Tibial artery (tissue), 4 donors: ENCODE data around the gene AJM1.
"Not testable (repeated sequence)": the region's sequence is repeated elsewhere in the genome, so short reads cannot be mapped to it uniquely, and the experiment has no call there.

Source experiments
- DNase-seq, 2 donors: peaks; one replicate each; pipeline ENCODE4 v3.0.0-alpha.2; 2019
- H3K27ac ChIP-seq, 2 donors: fragments of 200-600 bp; sonication (generic) in 1 of 2; 1 replicate in 1 of 2; 2 replicates in 1 of 2; pipeline ENCODE4 v1.5.1; 2018 to 2019; ENCODE audit warnings: mild to moderate bottlenecking in 1 of 2
- H3K27me3 ChIP-seq, 2 donors: fragments of 200-600 bp; sonication (generic) in 1 of 2; one replicate each; pipeline versions ENCODE4 v1.5.1 to v1.6.0; 2016 to 2019
- H3K36me3 ChIP-seq, 3 donors: fragments of 200-600 bp; sonication (generic) in 2 of 3; one replicate each; pipeline ENCODE4 v1.5.1; 2016 to 2019; ENCODE audit warnings: mild to moderate bottlenecking in 2 of 3
- H3K4me1 ChIP-seq, 4 donors: fragments of 200-600 bp; sonication (generic) in 2 of 4; 1 replicate in 3 of 4; 2 replicates in 1 of 4; pipeline ENCODE4 v1.5.1; 2016 to 2019
- H3K4me3 ChIP-seq, 2 donors: fragments of 200-600 bp; sonication (generic) in 1 of 2; 1 replicate in 1 of 2; 2 replicates in 1 of 2; pipeline ENCODE4 v1.5.1; 2018 to 2019; ENCODE audit warnings: mild to moderate bottlenecking in 2 of 2
- H3K9me3 ChIP-seq, 3 donors: fragments of 200-600 bp; sonication (generic) in 1 of 3; one replicate each; pipeline ENCODE4 v1.5.1; 2016 to 2019
- intact Hi-C: fragments of 100-400 bp; cut with DNase I; formaldehyde crosslinking; loops from one replicate; pipeline ENCODE4 v1.15.0; 2023; ENCODE audit warnings: low total_unique reads
- TF ChIP-seq, protein P1 (sequence below), 2 experiments: fragments of 200-600 bp in 1 of 2; fragments of 450-650 bp in 1 of 2; IDR thresholded peaks; one replicate each; pipeline ENCODE4 v1.5.1; 2017 to 2019; ENCODE audit warnings: antibody characterized with exemption in 2 of 2, mild to moderate bottlenecking in 1 of 2, moderate library complexity in 1 of 2

AJM1 gene

DNA sequence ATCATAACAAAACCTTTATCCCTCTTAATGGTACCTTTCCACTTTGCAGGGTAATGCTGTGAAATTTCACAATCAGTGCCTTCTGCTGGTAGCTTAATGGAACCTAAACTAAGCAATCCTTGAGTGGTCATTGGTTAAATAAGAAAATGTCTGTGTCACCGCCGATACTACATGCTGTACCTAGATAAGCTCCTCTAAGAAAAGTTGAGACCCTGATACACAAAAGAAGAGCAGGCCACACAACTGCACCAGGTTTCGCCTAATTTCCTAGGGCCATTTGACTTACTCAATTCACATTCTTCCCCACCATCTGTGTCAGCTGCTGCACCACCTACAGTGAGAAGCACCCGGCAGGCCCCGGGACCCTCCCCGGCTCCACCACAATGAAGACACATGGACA lies 32.9 kb downstream of the AJM1 start:
- Histone ChIP-seq H3K27ac (no peak overlapping the region), H3K27me3 (peaks cover 0 to 1% of the 10 kb centered on the region in 2 donors), H3K4me3 (no peak overlapping the region), H3K36me3 (no peaks in the 10 kb centered on the region), H3K9me3 (no peaks in the 10 kb centered on the region), H3K4me1 (no peaks in the 10 kb centered on the region)
- DNase-seq: no peak
- TF ChIP-seq, protein P1, sequence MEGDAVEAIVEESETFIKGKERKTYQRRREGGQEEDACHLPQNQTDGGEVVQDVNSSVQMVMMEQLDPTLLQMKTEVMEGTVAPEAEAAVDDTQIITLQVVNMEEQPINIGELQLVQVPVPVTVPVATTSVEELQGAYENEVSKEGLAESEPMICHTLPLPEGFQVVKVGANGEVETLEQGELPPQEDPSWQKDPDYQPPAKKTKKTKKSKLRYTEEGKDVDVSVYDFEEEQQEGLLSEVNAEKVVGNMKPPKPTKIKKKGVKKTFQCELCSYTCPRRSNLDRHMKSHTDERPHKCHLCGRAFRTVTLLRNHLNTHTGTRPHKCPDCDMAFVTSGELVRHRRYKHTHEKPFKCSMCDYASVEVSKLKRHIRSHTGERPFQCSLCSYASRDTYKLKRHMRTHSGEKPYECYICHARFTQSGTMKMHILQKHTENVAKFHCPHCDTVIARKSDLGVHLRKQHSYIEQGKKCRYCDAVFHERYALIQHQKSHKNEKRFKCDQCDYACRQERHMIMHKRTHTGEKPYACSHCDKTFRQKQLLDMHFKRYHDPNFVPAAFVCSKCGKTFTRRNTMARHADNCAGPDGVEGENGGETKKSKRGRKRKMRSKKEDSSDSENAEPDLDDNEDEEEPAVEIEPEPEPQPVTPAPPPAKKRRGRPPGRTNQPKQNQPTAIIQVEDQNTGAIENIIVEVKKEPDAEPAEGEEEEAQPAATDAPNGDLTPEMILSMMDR (IDR thresholded peaks at IDR 0.05): no peak
- intact Hi-C loops: no loop called here

DNA sequence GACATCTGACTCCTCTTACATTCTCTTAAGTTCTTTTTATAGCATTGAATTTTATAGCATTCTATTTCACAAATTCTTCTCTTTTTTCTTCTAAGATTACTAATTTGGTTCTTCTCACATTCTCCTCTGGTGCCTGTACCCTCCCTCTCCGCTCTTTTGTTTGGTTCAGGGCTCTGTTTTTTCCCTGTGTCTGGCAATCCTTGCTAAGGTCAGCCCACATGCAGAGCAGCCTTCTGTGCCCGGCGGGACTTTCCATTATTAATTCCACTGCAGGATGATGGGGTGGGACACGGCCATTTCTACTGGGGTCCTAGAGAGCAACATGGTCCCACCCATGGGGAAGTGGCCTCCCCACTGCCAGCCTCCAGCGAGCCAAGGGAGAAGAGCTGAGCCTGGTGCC lies 34.2 kb downstream of the AJM1 start:
- H3K27ac ChIP-seq: no peak overlapping the region
- H3K9me3 ChIP-seq: no peaks in the 10 kb centered on the region
- H3K36me3 ChIP-seq: no peaks in the 10 kb centered on the region
- intact Hi-C loops: no loop called here
- no peak overlapping the region for H3K4me3 ChIP-seq
- no peak for DNase-seq
- no peaks in the 10 kb centered on the region for H3K4me1 ChIP-seq
- H3K27me3 ChIP-seq: peaks cover 0 to 2% of the 10 kb centered on the region in 2 donors
- TF ChIP-seq, protein P1 (IDR thresholded peaks at IDR 0.05): no peak

DNA sequence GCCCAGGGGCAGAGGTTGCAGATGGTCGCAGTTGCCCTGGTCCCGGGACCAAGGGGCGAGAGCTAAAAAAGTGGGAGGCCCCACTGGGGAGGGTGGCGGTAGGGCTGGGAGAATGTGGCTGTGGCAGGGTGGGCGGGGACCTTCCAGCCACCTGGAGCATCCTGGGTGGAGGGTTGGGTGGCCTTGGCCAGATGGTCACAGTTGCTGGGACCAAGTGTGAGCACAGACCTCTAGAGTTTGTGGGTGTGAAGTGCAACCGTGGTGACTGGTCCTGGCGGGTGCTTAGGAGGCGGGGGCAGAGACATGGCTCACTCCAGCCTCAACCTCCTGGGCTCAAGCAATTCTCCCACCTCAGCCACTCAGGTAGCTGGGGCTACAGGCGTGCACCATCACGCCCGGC lies 38.4 kb downstream of the AJM1 start:
- Histone ChIP-seq H3K4me3 (no peak overlapping the region), H3K4me1 (peaks cover 0 to 17% (median 7%) of the 10 kb centered on the region in 4 donors), H3K9me3 (no peaks in the 10 kb centered on the region), H3K27ac (no peak overlapping the region), H3K27me3 (peaks cover 0 to 2% of the 10 kb centered on the region in 2 donors), H3K36me3 (no peaks in the 10 kb centered on the region)
- intact Hi-C loops: no loop called here
- DNase-seq: no peak
- TF ChIP-seq, protein P1 (IDR thresholded peaks at IDR 0.05): no peak

DNA sequence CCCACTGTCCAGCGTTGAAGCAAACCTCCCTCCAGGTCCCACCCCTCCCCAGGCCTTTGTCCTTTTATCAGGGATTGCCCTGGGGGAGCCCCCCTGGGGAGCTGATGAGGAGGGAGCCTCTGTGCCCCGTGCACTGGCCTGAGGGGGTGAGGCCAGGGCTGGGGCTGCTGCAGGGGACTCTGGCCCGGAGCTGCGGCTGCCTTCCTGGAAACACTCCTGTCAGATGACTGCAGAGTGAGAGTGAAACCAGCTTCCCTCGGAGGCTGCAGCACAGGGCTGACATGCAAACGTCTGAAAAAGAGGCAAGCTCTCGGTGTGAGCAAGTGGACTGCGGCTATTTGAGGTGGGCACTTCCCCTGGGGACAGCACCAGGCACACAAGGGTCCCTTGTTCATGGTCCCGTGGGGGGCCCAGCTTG lies 39.4 kb downstream of the AJM1 start:
- H3K4me3 ChIP-seq: no peak overlapping the region
- no peak overlapping the region for H3K27ac ChIP-seq
- TF ChIP-seq, protein P1 (IDR thresholded peaks at IDR 0.05): no peak
- no peaks in the 10 kb centered on the region for H3K36me3 ChIP-seq
- H3K9me3 ChIP-seq: no peaks in the 10 kb centered on the region
- peaks cover 0 to 2% of the 10 kb centered on the region in 2 donors for H3K27me3 ChIP-seq
- no peak for DNase-seq
- intact Hi-C loops: no loop called here
- peaks cover 0 to 21% (median 11%) of the 10 kb centered on the region in 4 donors for H3K4me1 ChIP-seq

DNA sequence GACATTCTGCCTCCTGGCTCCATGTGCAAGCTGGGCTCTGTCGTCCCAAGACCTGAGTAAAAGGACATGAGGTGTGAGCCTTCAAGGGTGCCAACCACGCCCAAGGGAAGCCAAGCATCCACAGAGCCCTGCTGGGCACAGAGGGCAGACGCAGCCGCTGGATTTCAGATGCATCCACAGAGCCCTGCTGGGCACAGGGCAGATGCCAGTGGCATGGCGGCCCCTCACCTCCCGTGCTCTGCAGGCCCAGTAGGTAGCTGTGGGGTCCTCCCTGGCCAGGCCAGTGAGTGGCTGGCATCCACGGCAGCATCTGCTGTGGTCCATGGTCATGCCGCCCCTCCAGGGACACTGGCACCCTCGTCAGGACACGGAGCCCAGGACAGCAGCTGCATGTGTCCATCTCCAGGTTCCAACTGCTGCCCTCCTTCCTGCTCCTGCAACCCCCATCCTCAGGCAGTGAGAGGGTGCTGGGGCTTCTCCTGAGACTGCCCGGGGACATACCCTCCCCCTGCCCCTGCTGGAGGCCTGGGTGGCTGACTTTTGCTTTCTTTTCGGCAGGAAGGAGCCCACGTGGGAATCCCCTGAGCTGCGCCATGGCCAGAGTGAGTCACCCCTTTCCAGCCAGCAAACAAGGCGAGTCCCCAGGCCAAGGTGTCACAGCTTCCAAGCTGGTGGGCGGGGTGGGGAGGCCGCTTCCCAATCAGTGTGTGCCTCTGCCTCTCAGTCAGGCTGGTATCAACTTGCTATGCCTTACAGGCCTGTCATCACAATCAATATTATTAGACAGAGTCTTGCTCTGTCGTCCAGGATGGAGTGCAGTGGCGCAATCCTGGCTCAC lies 40.0 kb downstream of the AJM1 start:
- no peak overlapping the region for H3K4me3 ChIP-seq
- intact Hi-C loops: no loop called here
- peak in 1 of 2 donors; percentile 39 for DNase-seq
- H3K36me3 ChIP-seq: no peaks in the 10 kb centered on the region
- peaks cover 0 to 27% (median 15%) of the 10 kb centered on the region in 4 donors for H3K4me1 ChIP-seq
- no peaks in the 10 kb centered on the region for H3K9me3 ChIP-seq
- H3K27ac ChIP-seq: no peak overlapping the region
- peaks cover 0 to 2% of the 10 kb centered on the region in 2 donors for H3K27me3 ChIP-seq
- TF ChIP-seq, protein P1 (IDR thresholded peaks at IDR 0.05): no peak

DNA sequence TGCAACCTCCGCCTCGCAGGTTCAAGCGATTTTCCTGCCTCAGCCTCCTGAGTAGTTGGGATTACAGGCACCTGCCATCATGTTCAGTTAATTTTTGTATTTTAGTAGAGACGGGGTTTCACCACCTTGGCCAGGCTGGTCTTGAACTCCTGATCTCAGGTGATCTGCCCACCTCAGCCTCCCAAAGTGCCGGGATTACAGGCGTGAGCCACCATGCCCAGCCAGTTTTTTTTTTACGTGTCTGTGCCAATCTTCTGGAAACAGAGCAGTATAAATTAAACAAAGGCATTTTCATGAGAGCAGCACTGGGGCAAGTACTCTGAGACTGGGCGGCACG lies 40.6 kb downstream of the AJM1 start:
- intact Hi-C loops, H3K9me3 ChIP-seq, DNase-seq, H3K36me3 ChIP-seq, H3K4me3 ChIP-seq, H3K27me3 ChIP-seq, H3K27ac ChIP-seq: not testable (repeated sequence)
- H3K4me1 ChIP-seq: peaks cover 0 to 32% (median 20%) of the 10 kb centered on the region in 4 donors

DNA sequence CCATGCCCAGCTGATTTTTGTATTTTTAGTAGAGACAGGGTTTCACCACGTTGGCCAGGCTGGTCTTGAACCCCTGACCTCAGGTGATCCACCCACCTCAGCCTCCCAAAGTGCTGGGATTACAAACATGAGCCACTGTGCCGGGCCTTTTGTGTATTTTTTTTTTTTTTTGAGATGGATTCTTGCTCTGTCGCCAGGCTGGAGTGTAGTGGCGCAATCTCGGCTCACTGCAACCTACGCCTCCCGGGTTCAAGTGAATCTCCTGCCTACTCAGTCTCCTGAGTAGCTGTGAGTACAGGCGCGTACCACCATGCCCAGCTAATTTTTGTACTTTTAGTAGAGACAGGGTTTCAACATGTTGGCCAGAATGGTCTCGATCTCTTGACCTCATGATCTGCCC lies 41.4 kb downstream of the AJM1 start:
- H3K36me3 ChIP-seq, H3K4me3 ChIP-seq, H3K27ac ChIP-seq, intact Hi-C loops, H3K27me3 ChIP-seq, H3K9me3 ChIP-seq, DNase-seq: not testable (repeated sequence)
- peaks cover 0 to 32% (median 20%) of the 10 kb centered on the region in 4 donors for H3K4me1 ChIP-seq
